Cerebellar cortex (tissue), 1 donor: ENCODE data around the gene FAAH2.
"Not testable (repeated sequence)": the region's sequence is repeated elsewhere in the genome, so short reads cannot be mapped to it uniquely, and the experiment has no call there.

Experiments used
- DNase-seq: peaks from one replicate; pipeline ENCODE4 v3.0.0-alpha.2; 2015; ENCODE audit warnings: low spot score

FAAH2 gene

GRCh38 chrX:57286507-57287251, at the start of gene FAAH2:
TSS of gene FAAH2 (plus strand) at chrX:57286706. CDS start at chrX:57286826, 120 bp downstream.
- DNase-seq, result peak; percentile 70

- no peak for DNase-seq
Observed at GRCh38 chrX:57241967-57242366, 44.5 kb upstream of the FAAH2 start.

GRCh38 chrX:57251965-57252364, 34.5 kb upstream of the FAAH2 start:
- DNase-seq, result no peak

- no peak for DNase-seq
Observed at GRCh38 chrX:57265126-57265525, 21.4 kb upstream of the FAAH2 start.

- DNase-seq, result no peak
Observed at GRCh38 chrX:57266275-57266674, 20.2 kb upstream of the FAAH2 start.

GRCh38 chrX:57266871-57267270, 19.6 kb upstream of the FAAH2 start:
- no peak for DNase-seq

GRCh38 chrX:57267308-57267707, 19.2 kb upstream of the FAAH2 start:
- no peak for DNase-seq

- no peak for DNase-seq
Observed at GRCh38 chrX:57270980-57271379, 15.5 kb upstream of the FAAH2 start.

- peak; percentile 0 for DNase-seq
Observed at GRCh38 chrX:57282568-57282967, 3.9 kb upstream of the FAAH2 start.

GRCh38 chrX:57285001-57285400, 1.5 kb upstream of the FAAH2 start:
- DNase-seq, result peak; percentile 0

- DNase-seq, result no peak
Observed at GRCh38 chrX:57289089-57289488, 2.6 kb downstream of the FAAH2 start.

GRCh38 chrX:57294961-57295360, 8.5 kb downstream of the FAAH2 start:
- no peak for DNase-seq

GRCh38 chrX:57295679-57296078, 9.2 kb downstream of the FAAH2 start:
- not testable (repeated sequence) for DNase-seq

GRCh38 chrX:57313583-57314215, 27.2 kb downstream of the FAAH2 start:
- no peak for DNase-seq

- DNase-seq, result no peak
Observed at GRCh38 chrX:57329008-57329407, 42.5 kb downstream of the FAAH2 start.

GRCh38 chrX:57335790-57336189, 49.3 kb downstream of the FAAH2 start:
- DNase-seq, result not testable (repeated sequence)

- no peak for DNase-seq
Observed at GRCh38 chrX:57353472-57354132, 67.1 kb downstream of the FAAH2 start.

GRCh38 chrX:57364145-57364544, 77.6 kb downstream of the FAAH2 start:
- DNase-seq, result no peak

- no peak for DNase-seq
Observed at GRCh38 chrX:57366430-57366829, 79.9 kb downstream of the FAAH2 start.

- no peak for DNase-seq
Observed at GRCh38 chrX:57367649-57368048, 81.1 kb downstream of the FAAH2 start.

GRCh38 chrX:57368158-57368557, 81.7 kb downstream of the FAAH2 start:
- DNase-seq, result no peak

GRCh38 chrX:57379296-57379695, 92.8 kb downstream of the FAAH2 start:
- DNase-seq, result no peak
